BE2C (cell line): ENCODE data around the gene TMEM11.

Source experiments
- DNase-seq: peaks from one replicate; pipeline ENCODE4 v3.0.0-alpha.2; 2020
- H3K27me3 ChIP-seq: fragments of 250-450 bp; sonication (Bioruptor Pico); 2 replicates; pipeline ENCODE4 v1.5.1; 2020; ENCODE audit warnings: mild to moderate bottlenecking
- H3K36me3 ChIP-seq: fragments of 250-450 bp; sonication (Bioruptor Pico); 2 replicates; pipeline ENCODE4 v1.5.1; 2020; ENCODE audit warnings: mild to moderate bottlenecking
- H3K4me1 ChIP-seq: fragments of 250-450 bp; sonication (Bioruptor Pico); 2 replicates; pipeline ENCODE4 v1.5.1; 2020
- H3K4me3 ChIP-seq: 2 replicates; pipeline ENCODE4 v1.5.1; 2011; ENCODE audit warnings: low read depth, low read length
- H3K9me3 ChIP-seq: fragments of 250-450 bp; sonication (Bioruptor Pico); 2 replicates; pipeline ENCODE4 v1.5.1; 2020
- CTCF ChIP-seq: IDR thresholded peaks from 2 replicates; pipeline ENCODE4 v1.5.1; 2012; ENCODE audit warnings: mild to moderate bottlenecking, low read depth, low read length

The TMEM11 gene

GRCh38 chr17:21209511-21210175 is 4.3 kb downstream of the TMEM11 start:
- Histone ChIP-seq H3K36me3 (peaks cover 10% of the 10 kb centered on the region), H3K27me3 (no peaks in the 10 kb centered on the region), H3K4me3 (no peak overlapping the region), H3K9me3 (no peaks in the 10 kb centered on the region), H3K4me1 (no peaks in the 10 kb centered on the region)
- DNase-seq, result no peak
- TF ChIP-seq CTCF, result no peak

DNA sequence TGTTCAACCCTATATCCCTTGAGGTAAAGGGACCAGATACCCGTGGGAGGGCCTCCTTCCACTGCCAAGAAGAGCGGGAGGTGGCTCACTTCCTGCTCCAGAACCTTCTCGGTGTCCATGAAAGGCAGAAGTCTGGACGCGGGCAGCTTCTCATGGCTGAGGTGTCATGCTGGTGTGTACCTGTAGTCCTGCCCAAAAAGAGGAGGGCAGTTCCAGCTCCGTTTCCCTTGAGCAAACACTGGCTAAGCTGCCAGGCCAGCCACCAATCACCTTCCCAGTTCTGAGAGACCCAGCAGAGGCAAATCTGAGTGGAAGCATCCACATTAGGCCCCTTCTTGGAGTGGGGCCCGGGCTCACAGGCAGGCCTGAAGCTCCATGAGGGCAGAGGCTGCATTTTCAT is 5.6 kb downstream of the TMEM11 start:
- Histone ChIP-seq H3K27me3 (no peaks in the 10 kb centered on the region), H3K36me3 (peaks cover 10% of the 10 kb centered on the region), H3K4me3 (no peak overlapping the region), H3K9me3 (no peaks in the 10 kb centered on the region), H3K4me1 (no peaks in the 10 kb centered on the region)
- TF ChIP-seq CTCF, result no peak
- no peak for DNase-seq

DNA sequence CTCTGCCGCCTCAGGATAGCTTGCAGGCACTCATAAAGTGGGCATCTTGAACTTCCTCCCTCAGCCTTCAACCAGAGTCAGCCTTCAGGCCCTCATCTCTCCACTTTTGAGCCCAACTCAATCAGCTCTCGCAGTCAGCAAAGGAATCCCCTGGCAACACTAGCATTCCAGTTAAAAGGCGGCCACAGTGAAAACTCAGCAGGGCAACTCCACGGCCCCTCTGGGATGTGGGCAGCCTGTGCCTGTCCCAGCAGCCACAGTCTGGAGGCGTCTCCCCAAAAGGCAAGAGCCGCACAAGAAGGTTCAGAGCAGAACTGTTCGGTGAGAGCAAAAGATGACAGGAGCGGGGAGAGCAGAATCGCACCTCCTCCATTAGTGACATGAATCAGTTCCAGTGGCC is 9.0 kb downstream of the TMEM11 start:
- DNase-seq, result no peak
- TF ChIP-seq CTCF, result no peak
- H3K9me3 ChIP-seq, result no peaks in the 10 kb centered on the region
- peaks cover 6% of the 10 kb centered on the region; the same call in 1 of the 2 replicates for H3K4me1 ChIP-seq
- peaks cover 5% of the 10 kb centered on the region; the same call in 1 of the 2 replicates for H3K36me3 ChIP-seq
- no peaks in the 10 kb centered on the region for H3K27me3 ChIP-seq
- no peak overlapping the region for H3K4me3 ChIP-seq

GRCh38 chr17:21202512-21202911 is 11.4 kb downstream of the TMEM11 start:
- no peaks in the 10 kb centered on the region for H3K9me3 ChIP-seq
- peaks cover 6% of the 10 kb centered on the region; the same call in 1 of the 2 replicates for H3K36me3 ChIP-seq
- DNase-seq, result no peak
- H3K4me3 ChIP-seq, result no peak overlapping the region
- peaks cover 6% of the 10 kb centered on the region; the same call in 1 of the 2 replicates for H3K4me1 ChIP-seq
- no peaks in the 10 kb centered on the region for H3K27me3 ChIP-seq
- no peak for TF ChIP-seq CTCF

DNA sequence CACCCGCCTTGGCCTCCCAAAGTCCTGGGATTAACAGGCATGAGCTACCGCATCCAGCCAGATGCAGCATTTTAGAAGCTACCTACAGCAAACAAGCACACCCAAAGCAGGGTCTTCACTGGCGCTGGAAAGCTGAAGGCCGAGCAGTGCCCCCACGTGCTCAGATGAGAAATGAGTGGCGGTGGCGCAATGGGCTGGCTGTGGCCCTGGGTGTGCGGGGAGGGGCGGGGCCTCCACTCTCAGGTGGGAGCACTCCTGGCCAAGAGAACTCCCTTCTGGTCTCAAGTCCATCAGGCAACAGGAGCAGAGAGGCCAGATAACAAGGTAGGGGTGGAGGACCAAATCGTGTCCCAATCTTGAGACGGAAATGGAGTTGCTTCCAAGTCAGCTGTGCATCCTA is 12.1 kb downstream of the TMEM11 start:
- peaks cover 6% of the 10 kb centered on the region; the same call in 1 of the 2 replicates for H3K36me3 ChIP-seq
- no peak for DNase-seq
- no peak for TF ChIP-seq CTCF
- H3K4me1 ChIP-seq, result peaks cover 6% of the 10 kb centered on the region; the same call in 1 of the 2 replicates
- no peaks in the 10 kb centered on the region for H3K27me3 ChIP-seq
- H3K9me3 ChIP-seq, result no peaks in the 10 kb centered on the region
- no peak overlapping the region for H3K4me3 ChIP-seq

DNA sequence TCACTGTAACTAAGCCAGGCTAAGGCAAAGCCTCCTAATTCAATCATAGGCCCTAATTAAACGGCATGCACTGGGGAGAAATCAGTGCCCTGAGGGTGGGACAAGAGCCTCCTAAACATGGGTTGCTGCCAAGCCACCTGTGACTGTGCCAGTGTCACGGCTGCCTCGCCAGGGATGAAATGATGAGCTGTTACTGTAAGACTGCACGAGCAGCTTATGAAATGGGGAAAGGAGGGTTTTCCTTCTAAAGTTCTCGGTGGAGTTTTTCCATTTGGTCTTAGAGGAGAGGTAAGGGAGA is 12.7 kb downstream of the TMEM11 start:
- no peaks in the 10 kb centered on the region for H3K9me3 ChIP-seq
- H3K36me3 ChIP-seq, result peaks cover 6% of the 10 kb centered on the region; the same call in 1 of the 2 replicates
- peak; percentile 61 for DNase-seq
- peaks cover 6% of the 10 kb centered on the region; the same call in 1 of the 2 replicates for H3K4me1 ChIP-seq
- no peak for TF ChIP-seq CTCF
- H3K4me3 ChIP-seq, result no peak overlapping the region
- no peaks in the 10 kb centered on the region for H3K27me3 ChIP-seq
